Measurements from ENCODE around the gene MSGN1. TPM values are rescaled to one million over a fixed set of nuclear protein-coding genes. Genes with fewer than 3 reads are reported as not detected.

The MSGN1 gene
- total and polyA plus RNA-seq, 4 donors: not detected

DNA sequence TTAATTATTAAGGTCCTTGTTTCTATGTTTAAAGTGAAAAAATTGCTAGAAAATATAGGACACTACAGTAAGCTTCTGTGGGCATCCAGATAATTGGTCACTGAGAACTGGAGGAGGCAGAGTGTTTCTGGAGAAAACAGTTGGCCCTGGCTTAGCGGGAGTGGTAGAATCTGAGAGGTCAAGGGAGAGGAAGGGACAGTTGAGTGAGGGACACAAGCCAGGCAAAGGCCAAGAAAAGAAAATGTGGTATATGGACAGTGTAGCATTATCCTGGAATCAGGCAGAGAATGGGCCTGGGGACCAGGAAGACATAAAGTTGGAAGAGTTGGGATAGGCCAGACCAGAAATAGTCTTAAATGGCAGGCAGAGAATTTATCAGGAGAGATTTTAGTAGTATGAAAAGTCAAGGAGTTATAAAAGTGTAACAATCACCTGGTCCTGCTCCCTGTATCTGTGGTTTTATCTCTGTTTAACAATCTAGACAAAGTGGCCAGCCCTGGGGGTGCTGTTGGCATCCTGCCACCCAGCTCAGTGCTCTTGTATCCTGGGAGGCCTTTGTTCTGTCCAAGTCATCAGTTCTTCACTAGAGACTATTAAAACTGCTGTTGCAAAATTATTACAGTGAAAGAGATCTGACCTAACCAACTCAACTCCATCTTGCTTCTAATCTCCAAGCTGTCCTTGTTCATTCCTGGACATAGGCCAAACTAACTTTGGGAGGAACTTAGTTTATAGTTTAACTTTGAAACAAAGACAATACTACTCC, 15.4 kb upstream of the MSGN1 start:
- WGBS (ENCODE audit: insufficient coverage): 88% methylated on average over 1 of the region's 1 CpG
- DNase-seq (ENCODE audit: low read depth in 4 of 6, low spot score in 6 of 6): no peak
- no peaks in the 10 kb centered on the region for H3K9me3 ChIP-seq (ENCODE audit: control insufficient read depth, insufficient read depth, low read length)
- peaks cover 12% of the 10 kb centered on the region for H3K4me1 ChIP-seq (ENCODE audit: control insufficient read depth, insufficient read depth, low read length)
- no peaks in the 10 kb centered on the region for H3K27me3 ChIP-seq (ENCODE audit: control insufficient read depth, insufficient read depth, low read length)
- H3K36me3 ChIP-seq (ENCODE audit: control insufficient read depth, insufficient read depth, low read length): no peaks in the 10 kb centered on the region
- H3K4me3 ChIP-seq (ENCODE audit: low read depth, low read length): no peak overlapping the region
- H3K27ac ChIP-seq (ENCODE audit: low read depth, low read length): no peak overlapping the region

DNA sequence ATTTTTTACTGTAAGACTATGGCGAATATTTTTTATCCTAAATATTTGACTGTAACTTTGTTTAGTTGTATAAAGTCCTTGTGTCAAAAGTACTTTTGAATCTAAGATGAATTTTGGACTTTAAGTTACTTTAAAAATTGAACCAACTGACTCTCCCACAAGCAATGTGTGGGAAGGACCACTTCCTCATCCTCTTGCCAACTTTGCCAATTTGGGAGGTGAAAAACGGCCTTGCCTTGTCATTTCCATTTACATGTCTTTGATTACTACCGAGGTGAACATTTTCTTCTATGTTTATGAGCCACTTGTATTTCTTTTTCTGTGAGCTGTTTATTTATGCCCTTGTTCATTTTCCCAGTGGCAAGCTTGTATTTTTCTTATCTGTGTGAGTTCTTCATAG, 12.8 kb upstream of the MSGN1 start:
- peaks cover 12% of the 10 kb centered on the region for H3K4me1 ChIP-seq (ENCODE audit: control insufficient read depth, insufficient read depth, low read length)
- H3K9me3 ChIP-seq (ENCODE audit: control insufficient read depth, insufficient read depth, low read length): no peaks in the 10 kb centered on the region
- no peak for DNase-seq (ENCODE audit: low read depth in 4 of 6, low spot score in 6 of 6)
- H3K4me3 ChIP-seq (ENCODE audit: low read depth, low read length): no peak overlapping the region
- WGBS (ENCODE audit: insufficient coverage): no CpG with 5 or more reads among the region's 3 CpGs
- H3K27me3 ChIP-seq (ENCODE audit: control insufficient read depth, insufficient read depth, low read length): no peaks in the 10 kb centered on the region
- no peak overlapping the region for H3K27ac ChIP-seq (ENCODE audit: low read depth, low read length)
- H3K36me3 ChIP-seq (ENCODE audit: control insufficient read depth, insufficient read depth, low read length): no peaks in the 10 kb centered on the region

DNA sequence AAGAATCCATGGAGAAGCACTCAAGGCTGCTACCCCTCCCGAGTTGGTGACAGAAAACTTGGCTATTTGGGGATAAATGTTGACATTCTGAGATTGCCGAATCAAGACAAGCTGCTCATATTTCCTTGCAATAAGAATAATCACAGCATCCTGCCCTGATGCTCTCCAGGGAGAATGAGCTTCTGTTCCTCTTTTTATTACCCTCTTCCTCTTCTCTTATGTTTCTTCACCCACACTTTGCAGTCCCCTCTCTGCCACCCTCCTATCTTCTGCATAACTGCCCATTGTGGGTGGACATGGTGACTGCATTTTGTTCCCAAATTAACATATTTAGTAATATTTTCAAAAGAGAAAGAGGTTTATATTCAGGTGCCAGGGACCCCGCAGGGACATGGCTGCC, 11.9 kb upstream of the MSGN1 start:
- no peaks in the 10 kb centered on the region for H3K36me3 ChIP-seq (ENCODE audit: control insufficient read depth, insufficient read depth, low read length)
- WGBS (ENCODE audit: insufficient coverage): 40% methylated on average over 2 of the region's 3 CpGs
- peaks cover 10% of the 10 kb centered on the region for H3K4me1 ChIP-seq (ENCODE audit: control insufficient read depth, insufficient read depth, low read length)
- H3K27ac ChIP-seq (ENCODE audit: low read depth, low read length): no peak overlapping the region
- no peak for DNase-seq (ENCODE audit: low read depth in 4 of 6, low spot score in 6 of 6)
- H3K4me3 ChIP-seq (ENCODE audit: low read depth, low read length): no peak overlapping the region
- H3K9me3 ChIP-seq (ENCODE audit: control insufficient read depth, insufficient read depth, low read length): no peaks in the 10 kb centered on the region
- no peaks in the 10 kb centered on the region for H3K27me3 ChIP-seq (ENCODE audit: control insufficient read depth, insufficient read depth, low read length)

DNA sequence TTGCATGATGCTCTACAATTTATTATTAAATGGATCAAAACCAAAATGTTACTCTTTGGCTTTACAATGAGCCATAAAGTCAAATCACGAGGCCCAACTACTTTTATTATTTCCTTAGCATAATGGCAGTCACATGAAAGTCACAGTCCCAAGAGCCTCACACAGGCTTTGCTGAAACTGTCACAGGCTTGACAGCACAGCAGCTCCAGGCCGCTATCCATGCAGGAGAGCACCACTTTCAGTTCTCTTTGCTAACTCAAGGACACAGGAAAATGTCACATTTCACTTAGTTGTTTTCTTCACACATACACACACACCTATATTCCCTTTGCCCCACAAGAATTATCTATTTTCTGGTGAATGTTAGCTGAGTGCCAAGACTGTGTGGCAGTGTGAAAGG, 11.1 kb upstream of the MSGN1 start:
- Histone ChIP-seq H3K27me3 (ENCODE audit: control insufficient read depth, insufficient read depth, low read length) (no peaks in the 10 kb centered on the region), H3K4me3 (ENCODE audit: low read depth, low read length) (no peak overlapping the region), H3K27ac (ENCODE audit: low read depth, low read length) (no peak overlapping the region), H3K36me3 (ENCODE audit: control insufficient read depth, insufficient read depth, low read length) (no peaks in the 10 kb centered on the region), H3K9me3 (ENCODE audit: control insufficient read depth, insufficient read depth, low read length) (no peaks in the 10 kb centered on the region), H3K4me1 (ENCODE audit: control insufficient read depth, insufficient read depth, low read length) (peaks cover 5% of the 10 kb centered on the region)
- 69% methylated on average over 2 of the region's 2 CpGs for WGBS (ENCODE audit: insufficient coverage)
- no peak for DNase-seq (ENCODE audit: low read depth in 4 of 6, low spot score in 6 of 6)

DNA sequence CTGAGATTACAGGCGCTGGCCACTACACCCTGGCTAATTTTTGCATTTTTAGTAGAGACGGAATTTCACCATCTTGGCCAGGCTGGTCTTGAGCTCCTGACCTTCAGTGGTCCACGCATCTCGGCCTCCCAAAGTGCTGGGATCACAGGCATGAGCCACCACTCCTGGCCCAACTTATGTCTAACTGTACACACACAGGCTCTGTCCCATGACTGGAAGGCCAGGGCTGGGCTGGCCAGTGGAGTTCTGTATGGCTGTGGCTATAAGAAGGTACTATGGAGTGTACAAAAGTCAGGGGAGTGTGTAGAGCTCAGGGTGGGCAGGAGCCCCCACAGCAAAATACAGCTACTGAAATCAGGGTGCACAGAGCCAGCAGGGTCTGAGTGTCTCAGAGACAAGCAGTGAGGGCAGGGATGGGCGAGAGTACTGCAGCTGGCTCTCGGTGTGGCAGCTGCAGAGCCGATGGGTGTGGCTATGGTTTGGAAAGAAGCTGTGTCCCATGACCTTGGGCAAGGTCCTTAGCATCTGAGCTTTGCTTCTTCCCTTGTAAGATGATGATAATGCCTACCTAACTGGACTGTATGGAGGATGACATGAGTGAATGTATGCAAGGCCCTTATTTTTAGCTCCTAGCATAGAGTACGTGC, 10.4 kb upstream of the MSGN1 start:
- Histone ChIP-seq H3K27ac (ENCODE audit: low read depth, low read length) (no peak overlapping the region), H3K4me3 (ENCODE audit: low read depth, low read length) (no peak overlapping the region), H3K27me3 (ENCODE audit: control insufficient read depth, insufficient read depth, low read length) (no peaks in the 10 kb centered on the region), H3K36me3 (ENCODE audit: control insufficient read depth, insufficient read depth, low read length) (no peaks in the 10 kb centered on the region), H3K9me3 (ENCODE audit: control insufficient read depth, insufficient read depth, low read length) (no peaks in the 10 kb centered on the region), H3K4me1 (ENCODE audit: control insufficient read depth, insufficient read depth, low read length) (peaks cover 3% of the 10 kb centered on the region)
- 75% methylated on average over 6 of the region's 8 CpGs for WGBS (ENCODE audit: insufficient coverage)
- no peak for DNase-seq (ENCODE audit: low read depth in 4 of 6, low spot score in 6 of 6)

DNA sequence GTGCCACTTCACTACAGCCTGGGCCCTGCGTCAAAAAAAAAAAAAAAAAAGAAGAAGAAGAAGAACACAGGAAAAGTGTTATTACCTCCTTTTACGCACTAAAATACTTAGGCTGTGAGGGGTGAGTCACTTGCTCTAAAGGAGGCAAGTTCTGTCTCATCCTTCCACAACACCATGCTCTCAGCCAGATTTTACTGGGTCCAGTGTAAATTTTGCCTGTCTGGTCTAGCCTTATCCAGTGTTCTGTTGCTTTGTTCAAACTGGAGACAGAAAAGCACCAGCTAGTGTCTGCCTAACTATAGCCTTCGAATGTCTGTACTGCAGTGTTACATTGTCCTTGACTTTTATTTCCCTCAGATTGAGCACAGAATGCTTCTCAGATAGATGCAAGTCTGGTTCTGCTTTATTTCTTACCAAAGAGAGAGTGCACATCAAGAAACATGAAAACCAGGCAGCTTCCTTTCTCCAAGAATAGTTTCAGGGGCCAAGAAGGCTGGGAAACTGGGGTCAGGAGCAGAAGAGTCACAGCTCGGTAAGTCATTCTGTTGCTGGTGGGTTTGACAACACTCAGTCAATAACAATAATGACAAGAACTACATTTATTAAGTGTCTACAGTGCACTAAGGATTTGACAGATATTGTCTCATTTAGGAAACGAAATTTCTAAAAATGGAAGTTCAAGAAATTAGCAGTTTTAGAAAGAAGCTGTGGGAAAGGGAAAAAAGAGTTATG, 3.1 kb upstream of the MSGN1 start:
- no peaks in the 10 kb centered on the region for H3K4me1 ChIP-seq (ENCODE audit: control insufficient read depth, insufficient read depth, low read length)
- H3K36me3 ChIP-seq (ENCODE audit: control insufficient read depth, insufficient read depth, low read length): no peaks in the 10 kb centered on the region
- no peak for DNase-seq (ENCODE audit: low read depth in 4 of 6, low spot score in 6 of 6)
- H3K27me3 ChIP-seq (ENCODE audit: control insufficient read depth, insufficient read depth, low read length): no peaks in the 10 kb centered on the region
- no peak overlapping the region for H3K4me3 ChIP-seq (ENCODE audit: low read depth, low read length)
- 74% methylated on average over 2 of the region's 5 CpGs for WGBS (ENCODE audit: insufficient coverage)
- H3K27ac ChIP-seq (ENCODE audit: low read depth, low read length): no peak overlapping the region
- H3K9me3 ChIP-seq (ENCODE audit: control insufficient read depth, insufficient read depth, low read length): no peaks in the 10 kb centered on the region

DNA sequence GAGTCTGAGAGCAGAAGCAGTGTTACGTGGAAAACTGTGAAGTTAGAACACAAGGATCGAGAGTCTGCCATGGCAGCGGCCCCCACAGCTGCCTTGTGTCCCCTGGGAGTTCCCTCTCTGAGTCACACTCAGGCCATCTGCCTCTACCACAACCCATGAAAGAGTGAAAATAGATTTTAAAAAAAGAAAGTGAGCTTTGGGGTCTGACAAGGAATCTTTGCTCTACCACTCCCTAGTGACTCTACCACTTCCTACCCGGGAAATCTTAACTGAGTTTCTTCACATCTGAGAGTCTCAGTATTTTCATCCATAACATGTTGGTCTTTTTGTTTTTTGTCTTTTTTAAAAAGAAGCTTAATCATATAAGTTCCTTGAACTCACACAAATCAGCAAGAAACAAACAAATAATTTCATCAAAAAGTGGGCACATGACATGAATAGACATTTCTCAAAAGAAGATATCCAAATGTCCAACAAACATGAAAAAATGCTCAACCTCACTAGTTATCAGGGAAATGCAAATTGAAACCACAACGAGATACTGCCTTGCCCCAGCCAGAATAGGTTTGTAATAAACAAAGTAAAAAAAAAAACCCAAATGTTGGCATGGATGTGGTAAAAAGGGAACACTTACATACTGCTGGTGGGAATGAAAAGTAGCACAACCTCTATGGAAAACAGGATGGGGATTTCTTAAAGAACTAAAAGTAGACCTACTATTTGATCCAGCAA, 2.4 kb upstream of the MSGN1 start:
- H3K27me3 ChIP-seq (ENCODE audit: control insufficient read depth, insufficient read depth, low read length): no peaks in the 10 kb centered on the region
- no peak overlapping the region for H3K4me3 ChIP-seq (ENCODE audit: low read depth, low read length)
- no peaks in the 10 kb centered on the region for H3K36me3 ChIP-seq (ENCODE audit: control insufficient read depth, insufficient read depth, low read length)
- H3K9me3 ChIP-seq (ENCODE audit: control insufficient read depth, insufficient read depth, low read length): no peaks in the 10 kb centered on the region
- H3K27ac ChIP-seq (ENCODE audit: low read depth, low read length): no peak overlapping the region
- no peaks in the 10 kb centered on the region for H3K4me1 ChIP-seq (ENCODE audit: control insufficient read depth, insufficient read depth, low read length)
- DNase-seq (ENCODE audit: low read depth in 4 of 6, low spot score in 6 of 6): no peak
- 94% methylated on average over 2 of the region's 5 CpGs for WGBS (ENCODE audit: insufficient coverage)

DNA sequence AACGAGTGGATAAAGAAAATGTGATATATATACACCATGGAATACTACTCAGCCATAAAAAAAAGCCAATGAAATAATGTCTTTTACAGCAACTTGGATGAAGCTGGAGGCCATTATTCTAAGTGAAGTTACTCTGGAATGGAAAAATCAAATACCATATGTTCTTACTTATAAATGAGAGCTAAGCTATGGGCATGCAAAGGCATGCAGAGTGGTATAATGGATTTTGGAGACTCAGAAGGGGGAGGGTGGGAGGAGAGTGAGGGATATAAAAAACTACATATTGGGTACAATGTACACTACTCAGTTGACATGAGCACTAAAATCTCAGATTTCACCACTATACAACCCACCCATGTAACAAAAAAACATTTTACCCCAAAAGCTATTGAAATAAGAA, 1.7 kb upstream of the MSGN1 start:
- H3K4me1 ChIP-seq (ENCODE audit: control insufficient read depth, insufficient read depth, low read length): no peaks in the 10 kb centered on the region
- no peak overlapping the region for H3K4me3 ChIP-seq (ENCODE audit: low read depth, low read length)
- DNase-seq (ENCODE audit: low read depth in 4 of 6, low spot score in 6 of 6): no peak
- H3K27ac ChIP-seq (ENCODE audit: low read depth, low read length): no peak overlapping the region
- no CpG with 5 or more reads among the region's 1 CpG for WGBS (ENCODE audit: insufficient coverage)
- H3K9me3 ChIP-seq (ENCODE audit: control insufficient read depth, insufficient read depth, low read length): no peaks in the 10 kb centered on the region
- H3K27me3 ChIP-seq (ENCODE audit: control insufficient read depth, insufficient read depth, low read length): no peaks in the 10 kb centered on the region
- no peaks in the 10 kb centered on the region for H3K36me3 ChIP-seq (ENCODE audit: control insufficient read depth, insufficient read depth, low read length)

DNA sequence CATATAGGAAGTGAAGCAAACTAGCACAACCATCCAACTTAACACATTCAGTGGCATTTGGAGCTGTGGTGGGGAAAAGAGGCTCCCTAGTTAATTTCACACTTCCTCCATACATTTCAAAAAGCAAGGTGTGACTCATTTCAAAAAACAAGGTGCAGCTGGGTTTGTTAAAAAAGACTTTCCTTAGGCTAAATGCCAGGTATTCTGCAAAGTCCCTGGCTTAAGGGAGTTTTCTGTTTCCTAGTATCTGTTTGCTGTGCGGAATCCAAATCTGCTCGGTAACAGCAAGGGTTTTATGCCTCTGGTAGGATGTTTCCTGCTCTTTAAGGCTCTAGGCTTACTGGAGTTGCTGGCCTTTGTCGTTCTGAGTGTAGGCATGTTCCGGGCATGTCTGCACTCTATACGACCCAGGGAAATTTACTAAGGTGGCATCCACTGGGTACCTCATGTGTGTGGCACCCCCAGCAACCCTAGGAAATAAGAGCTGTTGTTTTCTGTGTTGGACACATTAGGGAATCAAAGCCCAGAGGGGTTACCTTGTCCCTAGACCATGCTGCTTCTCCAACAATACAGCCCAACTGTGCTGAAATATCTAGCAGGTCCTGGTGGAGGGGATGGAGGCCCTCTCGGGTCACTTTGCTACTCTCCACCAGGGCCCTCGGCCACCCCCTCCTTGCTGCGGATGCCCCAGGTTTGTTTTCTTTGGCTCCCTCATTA, 634 bp upstream of the MSGN1 start:
- peak in 1 of 6 donors; percentile 22 for DNase-seq (ENCODE audit: low read depth in 4 of 6, low spot score in 6 of 6)
- no peaks in the 10 kb centered on the region for H3K9me3 ChIP-seq (ENCODE audit: control insufficient read depth, insufficient read depth, low read length)
- H3K4me1 ChIP-seq (ENCODE audit: control insufficient read depth, insufficient read depth, low read length): no peaks in the 10 kb centered on the region
- 72% methylated on average over 5 of the region's 8 CpGs for WGBS (ENCODE audit: insufficient coverage)
- no peak overlapping the region for H3K27ac ChIP-seq (ENCODE audit: low read depth, low read length)
- H3K36me3 ChIP-seq (ENCODE audit: control insufficient read depth, insufficient read depth, low read length): no peaks in the 10 kb centered on the region
- H3K4me3 ChIP-seq (ENCODE audit: low read depth, low read length): no peak overlapping the region
- H3K27me3 ChIP-seq (ENCODE audit: control insufficient read depth, insufficient read depth, low read length): no peaks in the 10 kb centered on the region
